ENCODE data around the gene ATP8B1.
"Not testable (repeated sequence)": the region's sequence is repeated elsewhere in the genome, so short reads cannot be mapped to it uniquely, and the experiment has no call there.

The ATP8B1 gene

DNA sequence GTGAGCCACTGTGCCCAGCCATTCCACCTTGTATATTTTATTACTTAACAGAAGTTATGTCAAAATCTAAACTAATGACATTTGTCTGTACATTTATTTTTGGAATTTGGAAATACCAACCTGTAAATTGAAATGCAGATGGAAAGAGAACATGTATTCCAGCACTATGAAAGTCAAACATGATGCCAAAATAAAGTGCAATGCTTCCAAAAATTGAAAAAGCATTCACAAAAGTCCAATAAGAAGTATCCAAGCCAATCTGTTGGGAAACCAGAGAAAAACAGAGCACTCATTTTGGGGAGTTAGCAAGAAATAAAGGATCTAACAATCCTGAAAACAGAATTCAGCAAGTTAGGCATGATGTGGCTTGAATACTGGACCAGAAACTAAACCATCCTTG, 151.2 kb downstream of the ATP8B1 start:
- DNase-seq: no peak

DNA sequence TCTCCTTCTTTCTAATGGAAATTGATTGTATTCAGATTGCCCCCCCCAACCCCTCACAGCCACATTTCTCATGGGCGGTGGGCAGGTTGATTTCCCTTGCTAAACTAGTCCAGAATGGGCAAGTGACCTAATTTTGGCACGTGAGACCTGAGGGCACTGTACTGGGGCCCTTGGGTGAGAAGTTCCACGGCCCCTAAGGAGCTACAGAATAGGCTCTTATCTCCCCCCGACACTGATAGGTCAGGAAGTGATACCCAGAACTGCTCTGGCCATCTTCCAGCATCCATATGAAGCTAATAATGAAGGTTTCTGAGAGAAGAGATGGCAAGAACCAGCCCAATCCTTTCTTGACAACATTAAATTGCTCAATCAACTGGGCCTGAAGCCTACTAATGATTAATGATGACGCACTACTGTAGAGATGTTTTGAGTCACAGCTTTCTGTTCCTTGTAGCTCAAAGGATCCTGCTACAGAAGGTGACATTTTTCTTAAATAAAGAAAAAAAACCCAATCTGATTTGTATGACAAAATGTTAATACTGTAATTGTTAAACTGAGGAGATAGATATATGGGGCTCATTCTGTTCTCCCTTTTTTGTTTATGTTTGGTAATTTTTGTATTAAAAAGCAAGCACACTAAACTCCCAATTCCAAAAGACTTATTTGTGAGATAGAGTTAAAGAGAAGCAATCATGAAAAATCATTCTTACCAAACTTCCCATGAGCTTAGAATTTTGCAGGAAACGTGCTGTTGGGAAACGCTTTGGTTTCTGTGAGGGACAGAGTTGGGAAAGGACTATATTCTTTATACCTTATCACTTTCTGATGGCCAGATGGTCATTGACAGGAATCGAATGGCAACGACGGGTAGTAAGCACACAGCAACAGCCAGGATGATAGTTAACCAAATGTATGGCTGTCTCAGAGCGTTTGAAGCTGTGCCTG, 153.3 kb downstream of the ATP8B1 start:
- no peak for DNase-seq

DNA sequence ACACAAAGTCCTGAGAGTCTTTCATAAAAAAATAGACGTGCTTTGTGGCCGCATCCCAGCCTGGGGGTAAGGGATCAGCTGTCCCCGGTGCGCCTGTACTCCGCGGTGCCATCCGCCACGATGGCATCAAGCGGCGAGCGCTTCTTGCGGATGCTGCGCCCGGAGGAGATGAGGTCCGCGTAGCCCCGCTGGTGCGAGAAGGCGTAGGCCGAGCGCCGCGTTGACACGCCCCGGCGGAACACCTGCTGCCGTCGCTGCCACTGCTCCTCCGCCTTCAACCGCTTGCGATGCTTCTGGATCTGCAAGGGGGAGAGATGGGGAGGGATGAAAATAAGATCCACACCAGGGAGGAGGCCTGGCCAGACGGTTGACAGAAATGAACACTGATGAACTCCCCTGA, 154.7 kb downstream of the ATP8B1 start:
- no peak for DNase-seq

DNA sequence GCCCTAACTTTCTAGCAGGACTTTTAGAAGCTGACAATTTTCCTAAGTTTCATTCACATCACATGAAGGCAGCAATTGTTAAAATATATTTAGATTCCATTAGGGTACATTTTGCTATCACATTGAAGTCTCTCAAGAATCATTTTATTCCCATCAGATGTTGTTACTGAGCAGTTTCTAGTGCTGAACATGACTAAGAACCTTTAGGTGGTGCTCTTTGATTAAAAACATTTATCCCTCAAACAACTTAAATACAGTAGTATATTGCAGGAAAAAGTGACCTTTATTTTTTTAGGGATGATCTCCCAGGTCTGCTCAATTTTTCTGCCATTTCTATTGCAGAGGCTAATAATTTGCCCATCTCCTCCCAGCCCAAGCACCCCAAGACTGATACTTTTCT, 158.6 kb downstream of the ATP8B1 start:
- no peak for DNase-seq

DNA sequence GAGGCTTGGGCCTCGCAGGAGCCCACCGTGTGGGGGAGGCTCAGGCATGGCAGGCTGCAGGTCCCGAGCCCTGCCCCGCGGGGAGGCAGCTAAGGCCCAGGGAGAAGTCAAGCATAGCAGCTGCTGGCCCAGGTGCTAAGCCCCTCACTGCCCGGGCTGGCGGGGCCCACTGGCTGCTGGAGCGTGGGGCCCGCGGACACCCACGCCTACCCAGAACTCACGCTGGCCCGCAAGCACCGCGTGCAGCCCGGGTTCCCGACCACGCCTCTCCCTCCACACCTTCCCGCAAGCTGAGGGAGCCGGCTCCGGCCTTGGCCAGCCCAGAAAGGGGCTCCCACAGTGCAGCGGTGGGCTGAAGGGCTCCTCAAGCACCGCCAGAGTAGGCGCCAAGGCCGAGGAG, 159.4 kb downstream of the ATP8B1 start:
- DNase-seq: not testable (repeated sequence)

DNA sequence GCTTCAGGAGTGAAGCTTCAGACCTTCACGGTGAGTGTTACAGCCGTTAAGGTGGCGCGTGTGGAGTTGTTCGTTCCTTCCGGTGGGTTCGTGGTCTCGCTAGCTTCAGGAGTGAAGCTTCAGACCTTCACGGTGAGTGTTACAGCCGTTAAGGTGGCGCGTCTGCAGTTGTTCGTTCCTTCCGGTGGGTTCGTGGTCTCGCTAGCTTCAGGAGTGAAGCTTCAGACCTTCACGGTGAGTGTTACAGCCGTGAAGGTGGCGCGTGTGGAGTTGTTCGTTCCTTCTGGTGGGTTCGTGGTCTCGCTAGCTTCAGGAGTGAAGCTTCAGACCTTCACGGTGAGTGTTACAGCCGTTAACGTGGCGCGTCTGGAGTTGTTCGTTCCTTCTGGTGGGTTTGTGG, 160.7 kb downstream of the ATP8B1 start:
- not testable (repeated sequence) for DNase-seq

DNA sequence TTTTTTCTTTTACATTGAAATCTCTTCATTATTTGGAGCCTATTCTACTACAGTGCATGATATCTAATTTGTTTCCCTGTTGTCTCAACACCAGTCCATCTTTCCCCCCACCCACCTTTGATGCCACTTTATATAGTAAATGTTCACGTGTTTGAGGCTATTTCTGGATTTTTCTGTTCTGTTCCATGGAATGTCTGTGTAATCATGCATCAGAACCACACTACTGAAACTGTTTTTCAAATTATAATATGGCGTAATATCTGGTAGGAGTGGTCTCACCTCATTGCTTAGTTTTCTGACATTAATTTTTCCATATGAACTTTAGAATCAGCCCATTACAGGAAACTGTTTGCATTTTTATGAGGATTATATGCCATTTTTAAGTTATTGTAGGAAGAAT, 162.4 kb downstream of the ATP8B1 start:
- no peak for DNase-seq

DNA sequence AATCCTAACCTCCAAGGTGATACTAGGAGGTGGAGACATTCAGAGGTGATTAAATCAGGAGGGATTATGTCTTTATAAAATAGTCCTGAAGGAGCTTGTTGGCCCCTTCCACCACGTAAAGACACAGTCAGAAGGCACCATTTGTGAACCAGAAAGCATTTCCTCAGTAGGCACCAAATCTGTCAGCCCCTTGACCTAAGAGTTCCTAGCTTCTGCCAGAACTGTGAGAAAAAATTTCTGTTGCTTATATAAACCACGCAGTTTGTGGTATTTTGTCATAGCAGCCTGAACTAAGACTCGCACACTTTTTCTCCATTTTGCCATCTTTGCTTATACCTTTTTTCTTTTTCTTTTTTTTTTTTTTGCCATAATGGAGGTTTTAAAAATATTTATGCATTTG, 162.9 kb downstream of the ATP8B1 start:
- DNase-seq: no peak

DNA sequence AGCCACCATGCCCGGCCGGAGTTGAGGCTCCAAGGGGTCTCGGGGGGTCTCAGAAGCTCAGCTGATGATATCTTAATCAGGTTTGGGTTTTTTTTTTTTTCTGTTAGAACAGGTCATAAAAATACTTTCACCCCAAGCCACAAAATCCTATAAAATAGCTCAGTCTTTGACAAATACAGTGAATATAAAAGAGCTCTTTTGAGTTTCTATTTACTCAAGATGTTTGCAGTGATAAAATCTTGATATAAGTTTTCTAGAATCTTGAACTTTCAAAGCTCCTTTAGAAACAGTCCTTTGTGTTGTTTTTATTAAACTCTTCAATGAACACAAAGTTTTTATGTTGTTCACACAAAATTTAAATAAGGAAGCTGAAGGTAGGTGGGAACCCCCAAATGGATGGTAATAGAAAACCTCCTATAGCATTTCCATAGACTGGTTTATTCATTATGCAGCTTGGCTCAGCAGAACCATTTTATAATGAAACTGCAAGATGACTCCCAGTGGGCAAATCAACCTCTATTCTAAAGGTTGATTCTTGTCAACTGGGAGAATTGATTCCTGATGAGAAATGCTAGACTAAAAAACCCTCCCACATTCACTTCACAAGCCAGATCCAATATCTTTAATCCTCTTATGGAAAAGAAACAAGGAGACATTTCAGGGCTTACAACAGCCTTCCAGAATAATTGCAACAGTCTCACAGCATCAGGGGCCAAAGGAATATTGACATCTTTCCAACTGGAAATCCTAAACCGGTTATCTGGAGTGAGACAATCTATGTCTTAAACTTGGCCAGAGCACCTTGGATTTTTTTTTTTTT, 167.9 kb downstream of the ATP8B1 start:
- no peak for DNase-seq

DNA sequence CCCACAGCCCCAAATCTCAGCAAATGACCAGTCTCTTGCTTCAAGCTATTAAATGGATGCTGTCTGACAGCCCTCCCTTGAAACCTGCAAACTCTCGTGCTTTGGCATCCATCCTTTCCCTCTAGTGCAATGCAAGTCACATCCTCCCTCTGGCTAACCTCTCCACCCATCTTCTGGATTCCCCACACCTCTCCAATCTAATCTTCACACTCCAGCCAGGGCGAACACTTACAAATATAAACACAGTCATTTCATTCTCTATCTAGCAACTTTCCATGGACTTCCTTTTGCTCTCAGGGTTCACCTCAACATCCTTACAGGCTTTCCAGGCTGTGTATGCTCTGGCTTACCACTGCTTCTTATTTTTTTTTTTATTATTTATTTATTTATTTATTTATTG, 171.4 kb downstream of the ATP8B1 start:
- DNase-seq: no peak

DNA sequence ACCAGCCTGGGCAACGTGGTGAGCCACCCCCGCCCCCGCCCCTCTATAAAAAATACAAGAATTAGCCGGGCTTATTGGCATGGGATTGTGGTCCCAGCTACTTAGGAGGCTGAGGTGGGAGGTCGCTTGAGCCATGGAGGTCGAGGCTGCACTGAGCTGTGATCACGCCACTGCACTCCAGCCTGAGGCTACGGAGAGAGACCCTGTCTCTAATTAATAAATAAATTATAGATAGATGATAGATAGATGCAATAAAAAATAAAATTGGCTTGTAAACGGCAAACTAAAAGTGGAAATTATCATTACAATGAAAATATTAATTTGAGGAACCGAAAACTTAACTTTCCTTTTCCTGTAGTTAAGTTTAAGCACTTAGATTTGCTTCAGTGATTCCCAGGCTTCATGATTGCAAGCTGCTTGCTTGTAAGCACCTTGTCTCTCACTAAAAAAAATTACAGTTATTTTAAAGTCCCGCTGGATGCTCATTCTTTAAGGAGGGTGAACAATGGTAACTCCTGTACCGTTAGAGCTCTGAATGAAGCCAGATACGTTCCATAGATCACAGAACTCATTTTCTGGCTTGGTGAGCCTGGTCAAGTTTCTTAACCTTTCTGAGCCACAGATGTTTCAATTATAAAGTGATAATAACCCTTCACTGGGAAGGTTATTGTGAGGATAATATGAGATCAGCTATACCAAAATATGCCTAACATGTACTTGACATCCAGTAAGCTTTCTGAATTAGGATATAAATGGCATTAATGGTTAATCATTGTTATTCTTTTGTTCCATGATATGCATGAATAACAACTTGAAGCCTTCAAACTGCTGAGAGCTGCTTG, 172.1 kb downstream of the ATP8B1 start:
- no peak for DNase-seq

DNA sequence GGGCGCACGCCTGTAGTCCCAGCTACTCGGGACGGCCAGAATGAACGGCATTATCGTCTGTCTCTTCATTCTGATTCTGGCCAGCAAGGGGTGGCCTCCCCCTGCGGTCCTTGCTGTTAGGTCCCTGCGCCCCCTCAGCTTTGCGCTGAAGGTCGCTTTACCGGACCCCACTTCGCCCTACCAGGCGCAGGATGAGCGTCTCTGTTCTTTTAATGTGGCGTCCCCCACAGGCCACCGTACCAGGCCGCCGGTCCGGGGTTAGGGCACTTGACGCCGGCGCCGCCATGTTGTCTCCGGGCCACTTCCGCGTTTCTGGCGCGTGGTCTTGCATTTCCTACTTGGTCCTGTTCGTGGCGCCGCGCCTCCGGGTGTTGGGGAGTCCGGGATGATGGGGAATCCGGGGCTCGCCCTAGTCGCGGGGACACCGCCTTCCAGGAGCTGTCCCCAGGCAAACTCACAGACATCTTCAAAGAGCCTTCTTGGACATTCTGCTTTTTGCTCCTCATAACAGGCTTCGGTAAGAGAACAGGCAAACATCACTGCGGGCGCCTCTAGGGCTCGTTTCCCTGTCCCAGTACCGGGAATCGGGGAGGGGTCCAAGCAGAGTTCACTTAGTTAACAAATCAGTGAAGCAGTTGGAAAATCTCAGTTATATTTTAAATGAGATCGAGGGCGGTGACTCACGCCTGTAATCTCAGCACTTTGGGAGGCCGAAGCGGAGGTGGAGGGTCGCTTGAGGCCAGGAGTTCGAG, 172.9 kb downstream of the ATP8B1 start:
- peak; percentile 47 for DNase-seq

DNA sequence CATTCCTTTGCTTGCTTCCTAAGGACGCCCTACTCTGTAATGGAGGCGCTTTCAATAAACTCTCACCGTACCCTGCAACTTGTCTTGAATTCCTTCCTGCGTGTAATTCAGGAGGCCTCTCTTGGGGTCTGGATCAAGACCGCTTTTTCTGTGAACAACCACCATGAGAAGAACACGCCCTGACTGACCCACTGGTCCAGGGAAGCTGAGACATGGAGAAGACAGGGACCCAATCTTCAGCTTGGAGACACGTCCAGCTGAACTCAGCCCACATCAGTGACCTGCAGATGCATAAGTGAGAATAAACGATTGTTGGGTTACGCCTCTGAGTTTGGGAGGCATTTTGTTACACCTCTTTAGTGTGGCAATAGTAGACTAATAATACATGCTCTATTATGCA, 173.7 kb downstream of the ATP8B1 start:
- DNase-seq: no peak

DNA sequence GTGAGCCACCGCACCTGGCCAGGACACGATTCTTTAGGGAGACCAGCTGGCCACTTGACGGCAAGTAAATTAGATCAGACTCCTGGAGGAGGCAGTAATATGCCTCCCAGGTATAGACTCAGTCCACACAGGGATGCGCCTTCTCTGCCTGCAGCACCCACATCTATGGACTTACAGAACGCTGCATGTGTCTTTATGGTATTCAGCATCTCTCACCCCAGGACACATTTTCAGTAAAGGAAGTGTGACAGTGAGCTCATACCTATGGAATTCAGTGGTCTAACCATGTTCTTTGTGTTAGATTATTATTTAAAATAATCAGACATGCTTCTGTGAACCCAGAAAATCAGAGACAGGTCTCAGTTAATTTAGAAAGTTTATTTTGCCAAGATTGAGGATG, 175.6 kb downstream of the ATP8B1 start:
- no peak for DNase-seq

DNA sequence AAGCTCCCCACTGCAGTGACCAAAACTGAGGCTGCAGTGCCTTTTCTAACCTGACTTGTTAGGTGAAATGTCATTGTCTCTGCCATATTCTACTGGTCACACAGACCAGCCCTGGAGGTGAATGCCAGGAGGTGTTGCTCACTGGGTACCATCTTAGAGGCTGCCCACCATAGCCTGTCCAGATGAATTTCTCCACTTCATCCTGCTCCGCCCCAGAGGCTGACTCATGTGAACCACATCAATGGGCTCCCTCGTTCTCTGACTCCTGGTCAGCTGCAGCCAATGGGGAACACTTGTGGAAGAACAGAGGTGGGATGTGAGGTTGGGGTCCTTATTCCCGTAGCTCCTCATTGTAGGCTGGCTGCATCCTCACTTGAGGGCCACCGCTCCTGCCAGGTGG, 178.1 kb downstream of the ATP8B1 start:
- peak; percentile 6 for DNase-seq

DNA sequence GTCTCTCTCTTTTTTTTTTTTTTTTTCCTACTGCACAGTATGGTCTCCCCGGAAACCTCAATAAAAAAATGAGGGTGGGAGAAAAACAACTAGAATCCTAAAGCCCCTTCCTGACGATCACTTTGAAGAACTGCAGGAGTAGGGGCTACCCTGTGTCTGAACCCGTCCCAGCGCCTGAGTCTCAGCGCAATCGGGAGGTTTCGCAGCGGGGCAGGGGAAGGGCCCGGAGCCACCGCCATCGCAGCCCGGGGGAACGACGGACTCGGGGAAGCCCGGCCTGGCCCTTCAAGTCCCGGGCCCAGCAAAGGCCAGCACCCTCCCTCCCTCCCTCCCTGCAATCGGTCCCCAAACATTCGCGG, 181.9 kb downstream of the ATP8B1 start:
- no peak for DNase-seq

DNA sequence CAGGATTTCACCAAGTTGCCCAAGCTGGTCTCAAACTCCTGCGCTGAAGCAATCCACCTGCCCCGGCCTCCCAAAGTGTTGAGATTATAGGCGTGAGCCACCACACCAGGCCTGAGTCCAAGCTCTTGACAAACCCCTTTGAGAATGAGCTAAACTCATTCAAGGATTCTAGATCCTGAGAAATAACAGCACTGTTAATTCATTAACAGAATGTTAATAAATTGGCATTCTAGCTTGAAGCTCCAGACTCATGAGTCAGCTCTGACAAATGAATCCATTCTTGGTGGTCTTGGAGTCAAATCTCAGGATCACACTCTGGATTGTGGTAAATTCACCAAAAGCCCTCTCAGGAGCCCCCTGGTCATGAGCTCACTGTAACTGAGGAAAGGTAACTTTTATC, 183.2 kb downstream of the ATP8B1 start:
- no peak for DNase-seq

DNA sequence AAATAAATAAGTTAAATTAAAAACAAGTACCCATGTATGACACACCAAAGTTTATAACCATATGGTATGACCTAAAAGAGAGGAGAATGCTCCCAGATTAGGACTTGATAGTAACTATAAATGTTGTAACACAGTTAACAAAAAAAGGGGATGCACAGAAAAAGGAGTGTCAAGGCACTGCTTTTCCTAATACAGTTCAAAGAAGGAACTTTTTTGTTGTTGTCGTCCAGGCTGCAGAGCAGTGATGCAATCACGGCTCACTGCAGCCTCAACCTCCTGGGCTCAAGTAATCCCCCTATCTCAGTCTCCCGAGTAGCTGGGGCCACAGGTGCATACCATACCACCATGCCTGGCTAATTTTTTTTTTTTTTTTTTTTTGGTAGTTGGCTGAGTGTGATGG, 184.2 kb downstream of the ATP8B1 start:
- DNase-seq: no peak

DNA sequence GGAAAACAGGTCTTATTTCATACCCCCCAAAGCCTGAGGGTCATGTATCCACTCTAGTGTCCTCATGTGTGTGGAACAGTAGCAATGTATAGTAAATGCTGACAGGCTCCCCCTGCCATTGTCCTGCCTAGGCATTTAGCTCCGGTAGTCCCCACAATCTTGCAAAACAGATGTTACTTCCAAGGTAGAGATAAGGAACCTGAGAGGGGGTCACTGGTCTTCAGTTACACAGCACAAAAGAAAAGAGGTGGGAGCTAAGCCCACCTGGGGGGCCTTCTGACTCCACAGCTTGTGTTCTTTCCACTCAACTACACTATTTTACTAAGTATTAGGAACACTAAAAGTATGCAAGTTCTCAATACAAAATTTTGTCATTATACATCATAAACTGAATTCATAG, 199.2 kb downstream of the ATP8B1 start:
- no peak for DNase-seq

Data from cortex of kidney (tissue), 1 donor.